ENCODE results near the gene CHST6.
"Not testable (repeated sequence)": the region's sequence is repeated elsewhere in the genome, so short reads cannot be mapped to it uniquely, and the experiment has no call there.

The CHST6 gene

GRCh38 chr16:75495076-75495674 lies at the start of gene CHST6:
CHST6 (minus strand) TSS chr16:75495441; CDS start chr16:75479828, 15,613 bp downstream.
- DNase-seq, result no peak

GRCh38 chr16:75542462-75542861 lies 47.2 kb upstream of the CHST6 start:
- DNase-seq, result not testable (repeated sequence)

- DNase-seq, result no peak
Observed at GRCh38 chr16:75541236-75541635, 46.0 kb upstream of the CHST6 start.

- DNase-seq, result not testable (repeated sequence)
Observed at GRCh38 chr16:75538882-75539565, 43.8 kb upstream of the CHST6 start.

GRCh38 chr16:75537776-75538175 lies 42.5 kb upstream of the CHST6 start:
- DNase-seq, result no peak

GRCh38 chr16:75535901-75536300 lies 40.7 kb upstream of the CHST6 start, which contains the start of gene CHST5:
CHST5 (minus strand) TSS chr16:75536108; CDS start chr16:75530384, 5,724 bp downstream.
- DNase-seq, result no peak

GRCh38 chr16:75535211-75535843 lies 40.1 kb upstream of the CHST6 start:
- no peak for DNase-seq

- no peak for DNase-seq
Observed at GRCh38 chr16:75534560-75535205, 39.4 kb upstream of the CHST6 start.

- no peak for DNase-seq
Observed at GRCh38 chr16:75532791-75533190, 37.5 kb upstream of the CHST6 start.

- no peak for DNase-seq
Observed at GRCh38 chr16:75532142-75532765, 37.0 kb upstream of the CHST6 start.

- no peak for DNase-seq
Observed at GRCh38 chr16:75529959-75530358, 34.7 kb upstream of the CHST6 start.

GRCh38 chr16:75529056-75529905 lies 34.0 kb upstream of the CHST6 start:
- DNase-seq, result no peak

- no peak for DNase-seq
Observed at GRCh38 chr16:75527825-75528299, 32.6 kb upstream of the CHST6 start.

GRCh38 chr16:75526032-75526790 lies 31.0 kb upstream of the CHST6 start:
- DNase-seq, result no peak

- DNase-seq, result no peak
Observed at GRCh38 chr16:75519175-75519574, 23.9 kb upstream of the CHST6 start.

GRCh38 chr16:75516189-75516966 lies 21.1 kb upstream of the CHST6 start:
- peak; percentile 3 for DNase-seq

- no peak for DNase-seq
Observed at GRCh38 chr16:75514296-75514695, 19.1 kb upstream of the CHST6 start.

- DNase-seq, result no peak
Observed at GRCh38 chr16:75506574-75506973, 11.3 kb upstream of the CHST6 start.

GRCh38 chr16:75506107-75506506 lies 10.9 kb upstream of the CHST6 start:
- DNase-seq, result no peak

GRCh38 chr16:75503801-75504200 lies 8.6 kb upstream of the CHST6 start:
- no peak for DNase-seq

Measured in NCI-H1105 treated with DMSO at 0.1 percent for 48 hours (cell line).